ENCODE data around the gene RGS18.
"Not testable (repeated sequence)": the region's sequence is repeated elsewhere in the genome, so short reads cannot be mapped to it uniquely, and the experiment has no call there.

The RGS18 gene, protein sequence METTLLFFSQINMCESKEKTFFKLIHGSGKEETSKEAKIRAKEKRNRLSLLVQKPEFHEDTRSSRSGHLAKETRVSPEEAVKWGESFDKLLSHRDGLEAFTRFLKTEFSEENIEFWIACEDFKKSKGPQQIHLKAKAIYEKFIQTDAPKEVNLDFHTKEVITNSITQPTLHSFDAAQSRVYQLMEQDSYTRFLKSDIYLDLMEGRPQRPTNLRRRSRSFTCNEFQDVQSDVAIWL

DNA sequence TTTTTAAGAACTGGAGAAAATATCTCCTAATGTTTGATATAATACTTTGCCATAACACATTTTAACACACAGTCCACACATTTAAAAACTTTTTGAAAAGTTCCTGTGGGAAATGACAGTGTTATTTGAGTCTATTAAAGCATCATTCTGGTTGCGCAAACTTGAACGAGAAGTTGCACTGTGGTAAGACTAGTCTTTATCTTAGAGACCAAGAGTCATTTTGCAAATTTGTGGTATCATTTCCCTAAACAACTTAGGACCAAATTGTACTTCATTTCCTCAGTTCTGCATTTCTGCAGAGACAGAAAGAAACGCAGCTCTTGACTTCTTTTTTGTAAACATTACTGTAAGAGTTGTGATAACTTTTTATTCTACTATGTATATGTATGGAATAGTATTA, at the start of gene RGS18:
RGS18 (plus strand) TSS at position 282 of the 400 bp plus-strand sequence. CDS start 176 bp downstream, outside the sequence.
- DNase-seq: no peak

DNA sequence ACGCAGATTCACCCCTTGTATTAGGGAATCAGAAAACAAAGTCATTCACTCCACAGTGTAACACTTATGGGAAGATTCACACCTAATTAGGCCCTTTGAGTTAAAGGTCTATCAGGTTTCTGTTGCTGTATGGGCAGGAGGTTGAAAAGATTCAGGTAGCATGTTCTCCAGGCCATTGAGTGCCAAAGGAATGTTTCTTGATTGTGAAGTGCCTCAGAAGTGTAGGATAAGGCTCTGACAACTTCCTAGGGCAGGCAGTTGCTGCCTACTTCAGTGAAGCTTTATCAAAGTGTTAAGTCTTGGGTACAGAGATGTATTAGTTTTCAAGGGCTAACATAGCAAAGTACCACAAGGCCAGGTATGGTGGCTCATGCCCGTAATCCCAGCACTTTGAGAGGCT, 48.7 kb upstream of the RGS18 start:
- no peak for DNase-seq

DNA sequence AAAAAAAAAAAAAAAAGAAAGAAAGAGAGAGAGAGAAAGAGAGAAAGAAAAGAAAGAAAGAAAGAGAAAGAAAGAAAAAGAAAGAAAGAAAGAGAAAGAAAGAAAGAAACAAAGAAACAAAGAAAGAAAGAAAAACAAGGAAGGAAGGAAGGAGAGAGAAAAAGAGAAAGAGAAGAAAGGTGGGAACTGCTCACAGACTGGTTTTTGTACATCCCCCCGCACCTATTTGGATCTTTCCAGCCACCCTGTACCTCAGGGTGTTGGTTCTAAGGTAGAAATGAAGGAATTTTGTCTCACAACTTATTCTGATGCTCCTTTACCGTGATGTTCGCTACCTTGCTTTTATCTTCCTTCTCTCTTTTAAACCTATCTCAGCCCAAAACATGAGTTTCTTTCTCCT, 43.3 kb upstream of the RGS18 start:
- DNase-seq: no peak

DNA sequence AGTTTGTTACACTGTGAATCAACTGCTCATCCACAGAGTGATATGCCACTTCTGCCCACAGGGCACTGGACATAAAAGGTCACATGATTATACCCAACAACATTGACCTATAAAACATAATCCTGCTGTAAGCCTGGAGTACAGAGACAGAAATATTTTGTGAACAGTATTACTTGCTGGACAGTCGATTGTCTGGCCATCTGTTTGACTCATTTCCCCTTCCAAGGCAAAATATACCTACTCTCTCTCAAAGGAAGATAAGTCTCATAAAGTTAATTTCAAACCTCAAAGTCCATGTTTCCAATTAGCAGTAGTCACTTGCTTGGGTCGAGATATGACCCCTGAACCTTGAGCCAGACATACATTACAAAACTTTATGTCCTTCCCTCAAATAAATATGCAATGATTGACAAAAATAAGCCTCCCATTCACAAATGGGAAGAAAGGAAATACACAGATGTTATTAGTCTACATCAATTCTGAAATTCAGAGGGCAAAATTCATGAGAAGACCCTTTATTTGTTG, 39.3 kb upstream of the RGS18 start:
- DNase-seq: no peak

DNA sequence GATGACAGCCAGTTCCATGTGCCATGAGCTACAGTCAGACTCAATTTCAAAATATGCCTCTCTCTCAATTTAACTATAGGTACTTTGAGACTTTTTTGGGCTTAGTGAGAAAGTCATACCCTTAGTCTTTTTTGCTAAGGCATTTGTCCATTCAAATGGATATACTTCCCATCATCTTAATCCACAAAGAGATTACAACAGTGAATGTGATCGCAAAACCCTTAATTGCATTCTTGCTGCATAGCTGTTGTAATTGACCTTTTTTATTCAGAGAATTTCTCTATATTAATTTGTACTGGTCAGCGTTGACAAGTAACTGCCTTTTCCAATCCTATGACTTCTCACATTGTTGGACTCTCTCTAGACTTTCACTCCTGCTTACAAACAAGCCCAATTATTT, 38.6 kb upstream of the RGS18 start:
- no peak for DNase-seq

DNA sequence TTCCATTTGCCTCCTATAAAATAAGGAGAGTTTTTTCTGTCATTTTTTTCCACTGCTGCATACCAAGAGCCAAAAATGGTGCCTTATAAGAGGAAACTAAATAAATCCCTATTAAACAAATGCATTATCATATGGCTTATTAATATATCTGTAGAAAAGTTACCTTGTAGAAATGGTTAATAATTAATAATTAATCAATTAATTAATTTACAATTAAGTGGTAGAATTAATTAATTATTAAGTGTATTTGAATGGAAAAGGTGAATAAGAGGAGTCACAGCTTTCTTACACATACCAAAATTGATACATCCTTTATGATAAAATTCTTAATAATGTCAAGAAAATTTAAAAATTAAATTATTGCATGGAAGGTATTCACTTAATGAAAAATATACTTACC, 35.6 kb upstream of the RGS18 start:
- no peak for DNase-seq

DNA sequence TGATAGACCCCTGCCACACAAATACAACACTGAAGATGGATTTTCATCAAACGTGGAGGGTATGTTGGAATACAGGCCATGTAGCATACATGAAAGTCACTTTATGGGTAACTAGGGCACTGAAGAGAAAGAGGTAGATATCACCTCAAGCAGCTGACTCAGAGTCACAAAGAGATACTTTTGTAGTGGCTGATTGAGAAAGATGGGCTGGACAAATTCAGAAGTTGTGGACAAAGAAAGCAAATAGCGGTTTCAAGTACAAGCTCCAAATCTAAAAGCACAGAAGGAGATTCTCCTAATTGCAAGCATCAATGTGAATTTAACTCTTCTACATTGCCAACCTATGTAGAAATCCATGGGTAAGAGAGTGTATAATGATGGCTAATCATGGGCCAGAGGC, 35.0 kb upstream of the RGS18 start:
- DNase-seq: no peak

DNA sequence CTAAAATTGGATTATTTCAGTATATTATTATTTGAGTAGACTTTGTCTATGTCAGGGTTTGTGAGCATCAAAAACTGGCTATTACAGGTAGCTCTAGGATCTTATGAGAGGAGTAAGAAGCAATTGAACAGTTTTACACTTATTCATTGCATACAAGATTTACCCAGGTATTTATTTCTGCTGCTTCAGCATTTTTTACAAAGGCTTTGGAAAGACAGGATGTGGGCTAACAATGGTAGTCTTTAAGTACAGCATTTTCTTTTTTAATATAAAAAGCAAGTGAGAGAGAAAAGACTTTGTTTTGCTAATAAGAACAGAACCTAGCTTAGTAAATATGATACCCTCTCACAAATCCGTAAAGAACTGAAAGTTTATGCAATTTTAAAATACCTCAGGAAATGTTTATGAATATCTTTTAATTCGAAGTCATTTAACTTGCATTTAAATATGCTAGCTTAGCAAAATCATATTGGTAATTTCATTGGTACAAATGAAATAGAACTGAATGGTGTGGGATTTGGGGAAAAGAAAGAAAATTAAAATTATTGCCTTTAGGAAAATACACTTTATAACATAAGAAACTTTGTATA, 32.1 kb upstream of the RGS18 start:
- no peak for DNase-seq

DNA sequence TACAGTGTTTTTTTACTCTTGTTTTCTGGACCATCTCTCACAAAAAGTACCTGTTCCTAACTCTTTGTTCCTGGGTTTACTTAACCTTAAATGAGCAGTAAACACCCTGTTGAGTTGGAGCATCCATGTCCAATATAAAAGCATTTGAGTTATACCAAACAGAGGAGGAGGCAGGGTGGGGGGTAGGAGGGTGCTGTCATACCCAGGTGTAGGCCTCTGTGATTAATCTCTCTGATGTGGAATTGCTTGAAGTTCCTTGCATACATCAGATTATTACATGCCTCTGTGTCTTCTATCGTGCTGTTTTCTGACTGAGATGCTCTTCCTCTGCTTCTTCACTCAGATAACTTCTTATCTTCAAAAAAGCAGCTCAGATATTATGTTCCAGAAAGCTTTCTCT, 28.1 kb upstream of the RGS18 start:
- no peak for DNase-seq

DNA sequence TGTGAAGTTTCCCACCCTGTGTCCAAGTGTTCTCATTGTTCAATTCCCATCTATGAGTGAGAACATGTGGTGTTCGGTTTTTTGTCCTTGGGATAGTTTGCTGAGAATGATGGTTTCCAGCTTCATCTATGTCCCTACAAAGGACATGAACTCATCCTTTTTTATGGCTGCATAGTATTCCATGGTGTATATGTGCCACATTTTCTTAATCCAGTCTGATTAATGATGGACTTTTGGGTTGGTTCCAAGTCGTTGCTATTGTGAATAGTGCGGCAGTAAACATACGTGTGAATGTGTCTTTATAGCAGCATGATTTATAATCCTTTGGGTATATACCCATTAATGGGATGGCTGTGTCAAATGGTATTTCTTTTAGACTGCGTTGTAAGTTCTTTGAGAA, 27.4 kb upstream of the RGS18 start:
- DNase-seq: not testable (repeated sequence)

DNA sequence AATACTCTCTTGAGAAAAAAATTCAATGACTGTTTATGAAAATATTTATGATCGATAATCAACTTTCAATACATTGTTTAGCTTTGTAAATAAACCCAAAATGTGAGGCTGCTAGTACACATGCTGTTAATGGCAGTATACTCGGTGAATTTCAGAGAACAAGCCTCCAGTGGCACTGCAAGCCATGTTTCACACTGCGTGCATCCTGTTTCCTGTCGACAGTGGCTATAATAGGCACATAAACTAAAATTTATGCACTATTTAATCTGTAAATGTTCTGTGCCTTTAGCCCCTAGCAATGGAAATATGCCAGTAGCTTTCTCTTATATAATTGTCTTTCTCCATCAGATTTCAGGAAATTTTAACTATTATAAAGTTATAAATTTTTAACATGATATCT, 26.3 kb upstream of the RGS18 start:
- DNase-seq: no peak

DNA sequence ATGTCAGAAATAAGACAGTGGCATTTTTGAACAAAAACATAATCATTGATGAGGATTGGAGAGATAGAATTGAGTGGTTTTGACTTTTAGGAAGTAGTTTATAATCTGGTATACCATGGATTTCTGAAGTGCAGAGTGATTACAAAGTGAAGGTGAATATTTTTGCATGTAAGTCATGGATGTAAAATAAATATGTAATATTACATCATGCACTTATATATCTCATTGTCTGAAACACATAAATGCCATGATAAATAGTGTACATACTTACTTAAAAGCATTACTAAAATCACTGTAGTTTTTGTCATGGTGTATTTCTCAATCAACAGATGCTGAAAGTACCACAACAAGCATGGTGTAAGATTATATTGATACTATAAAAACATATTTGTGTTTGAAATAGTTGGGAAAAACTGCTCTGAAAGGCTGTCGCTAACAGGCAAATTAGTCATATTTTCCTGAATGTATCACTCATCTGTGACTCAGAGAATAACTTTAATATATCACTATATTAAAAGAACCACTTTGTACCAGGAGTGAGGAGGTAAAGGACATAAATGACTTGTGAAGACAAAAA, 24.8 kb upstream of the RGS18 start:
- DNase-seq: no peak

DNA sequence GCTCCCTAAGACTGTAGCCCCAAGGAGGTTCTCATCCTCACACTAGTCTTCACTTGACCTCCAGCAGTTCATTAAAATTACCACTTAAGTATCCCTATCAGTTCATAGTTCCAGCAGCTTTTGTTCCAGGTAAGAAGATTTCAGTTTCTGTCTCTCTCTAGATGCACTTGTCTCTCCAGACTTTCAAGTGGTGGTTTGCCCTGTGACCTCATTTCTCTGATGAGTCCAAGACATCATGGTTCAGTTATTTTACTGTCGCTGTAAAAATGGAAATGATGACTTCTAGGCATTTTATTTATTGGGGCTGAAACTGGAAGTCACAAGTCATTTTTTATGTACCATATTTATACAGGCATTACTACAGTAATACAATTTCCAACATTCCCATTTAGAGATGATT, 17.9 kb upstream of the RGS18 start:
- DNase-seq: no peak

DNA sequence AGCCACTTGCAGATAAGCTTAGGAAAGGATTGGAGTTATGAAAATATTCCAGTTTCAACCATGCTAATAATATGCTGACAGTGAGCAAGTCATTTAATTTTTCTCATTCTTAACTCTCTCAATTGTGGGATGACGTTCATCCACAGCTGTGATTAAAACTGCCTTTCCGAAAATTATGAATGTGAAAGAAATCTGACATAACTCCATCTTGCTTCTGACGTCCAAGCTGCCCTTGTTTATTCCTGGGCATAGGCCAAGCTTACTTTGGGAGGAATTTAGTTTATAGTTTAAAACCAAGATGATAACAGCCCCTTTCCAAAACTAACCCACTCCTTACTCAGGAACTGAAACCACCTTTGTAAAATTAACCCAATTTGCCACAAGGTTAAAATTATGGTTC, 11.0 kb upstream of the RGS18 start:
- no peak for DNase-seq

DNA sequence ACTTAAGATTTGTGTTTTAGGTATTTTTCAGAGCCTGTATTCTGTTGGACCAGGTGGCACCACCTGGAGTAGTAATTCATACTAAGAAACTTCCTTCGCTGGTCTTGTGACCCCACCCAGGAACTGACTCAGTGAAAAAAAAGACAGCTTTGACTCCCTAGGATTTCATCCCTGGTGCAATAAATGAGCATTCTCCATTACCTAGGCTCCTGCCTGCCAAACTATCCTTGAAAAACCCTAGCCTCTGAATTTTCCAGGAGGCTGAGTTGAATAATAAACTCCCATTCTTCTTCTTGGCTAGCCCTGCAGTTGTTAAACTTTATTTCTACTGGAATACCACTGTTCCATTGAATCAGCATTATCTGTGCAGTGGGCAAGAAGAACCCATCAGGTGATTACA, 10.6 kb upstream of the RGS18 start:
- DNase-seq: no peak

DNA sequence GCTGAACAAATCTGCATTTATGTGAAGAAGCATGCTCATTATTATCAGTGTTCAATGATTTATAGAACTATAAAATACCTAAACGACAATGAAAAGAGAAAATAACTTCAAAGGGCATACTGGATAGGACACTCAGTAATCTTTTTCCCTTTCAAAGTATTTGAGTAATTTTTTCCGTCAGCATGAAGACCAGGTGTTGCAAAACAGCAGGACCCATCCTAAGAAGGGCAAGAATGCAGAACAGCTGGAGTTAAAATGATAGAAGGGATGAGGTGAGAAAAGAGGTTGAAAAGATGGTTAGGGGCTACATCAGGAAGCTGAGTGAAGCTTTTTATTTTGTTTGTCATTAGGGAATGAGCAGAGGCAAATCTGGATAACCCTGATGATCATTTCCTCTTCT, 7.1 kb upstream of the RGS18 start:
- no peak for DNase-seq

DNA sequence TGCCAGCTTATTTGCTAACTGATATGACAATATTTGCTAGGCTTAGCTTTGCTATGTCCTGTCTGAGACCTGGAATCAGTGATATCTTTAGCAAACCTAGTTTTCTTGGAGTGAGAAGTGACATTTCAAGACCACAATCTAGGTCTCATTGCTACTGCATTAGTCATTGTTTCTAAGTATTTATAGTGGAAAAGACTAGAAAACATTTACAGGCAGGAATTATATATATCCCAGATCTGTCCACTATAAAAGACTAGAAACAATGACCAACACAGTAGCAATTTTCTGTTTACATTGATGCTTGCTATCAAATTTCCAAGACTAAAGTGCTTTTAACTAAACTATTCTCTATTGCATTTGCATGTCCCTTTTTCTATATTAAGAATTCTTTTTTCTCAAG, 5.0 kb upstream of the RGS18 start:
- no peak for DNase-seq

DNA sequence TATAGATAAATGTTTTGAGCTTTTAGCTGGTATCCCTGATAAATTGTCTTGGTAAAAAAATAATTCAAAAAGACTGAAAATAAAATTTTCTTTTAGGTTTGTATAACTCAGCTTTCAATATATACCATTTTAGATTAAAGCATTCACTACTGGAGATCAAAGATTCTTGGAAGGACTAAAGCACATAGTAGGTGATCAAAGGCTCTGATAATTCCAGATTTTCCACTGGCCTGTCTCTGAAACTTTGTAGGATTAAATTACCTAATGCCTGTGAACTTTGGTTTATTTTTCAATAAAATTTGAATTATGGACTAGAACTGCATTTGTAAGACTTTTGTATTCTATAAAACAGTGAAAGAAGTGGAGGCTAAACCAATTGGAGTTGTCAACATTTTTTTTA, 1.2 kb upstream of the RGS18 start:
- no peak for DNase-seq

DNA sequence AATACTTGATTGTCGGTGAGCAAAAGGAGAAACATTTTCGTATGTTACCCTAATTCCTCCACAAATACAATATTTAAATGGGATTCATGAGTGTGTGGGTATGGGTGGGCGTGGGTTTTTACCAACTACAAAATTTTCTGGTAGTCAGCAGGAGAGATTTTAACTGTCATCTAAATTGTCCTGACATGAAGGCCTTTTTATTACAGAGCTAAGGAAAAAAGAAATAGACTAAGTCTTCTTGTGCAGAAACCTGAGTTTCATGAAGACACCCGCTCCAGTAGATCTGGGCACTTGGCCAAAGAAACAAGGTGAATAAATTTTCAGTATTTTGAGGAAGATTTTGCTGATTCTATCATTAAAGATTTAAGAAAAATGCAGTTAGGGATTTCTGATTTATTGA, 752 bp downstream of the RGS18 start:
- no peak for DNase-seq

DNA sequence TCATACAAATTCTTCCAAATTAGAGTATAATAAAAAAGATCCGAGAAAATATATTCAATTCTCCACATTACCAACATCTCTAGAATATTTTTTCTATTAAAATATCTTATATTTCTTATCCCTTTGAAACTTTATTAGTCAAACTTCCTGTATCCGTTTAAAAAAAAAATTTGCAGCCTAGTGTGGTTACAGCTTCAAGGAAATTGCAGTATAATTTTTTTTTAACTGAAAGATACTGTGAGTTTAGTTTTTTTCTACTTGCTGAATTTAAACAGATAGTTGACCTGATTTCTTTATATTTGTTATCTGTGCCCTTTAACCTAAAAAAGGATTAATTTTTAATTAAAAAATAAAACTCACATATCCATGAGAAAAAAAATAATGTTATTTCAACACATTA, 1.5 kb downstream of the RGS18 start:
- no peak for DNase-seq

DNA sequence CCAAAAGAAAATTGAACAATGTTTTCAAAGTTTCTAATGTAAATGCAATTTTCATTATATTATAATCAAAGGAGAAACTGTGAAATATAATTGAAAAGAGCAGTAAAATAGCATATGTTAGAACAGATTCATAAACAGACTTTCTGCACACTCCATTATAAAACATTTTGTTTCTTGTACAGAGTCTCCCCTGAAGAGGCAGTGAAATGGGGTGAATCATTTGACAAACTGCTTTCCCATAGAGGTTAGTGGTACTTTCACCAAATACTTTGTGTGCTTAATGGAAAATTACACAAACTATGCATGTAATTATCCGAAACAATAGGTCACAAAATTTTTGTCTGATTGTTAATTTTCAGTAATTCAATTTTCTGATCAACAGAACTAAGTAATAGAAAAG, 1.9 kb downstream of the RGS18 start:
- DNase-seq: no peak

DNA sequence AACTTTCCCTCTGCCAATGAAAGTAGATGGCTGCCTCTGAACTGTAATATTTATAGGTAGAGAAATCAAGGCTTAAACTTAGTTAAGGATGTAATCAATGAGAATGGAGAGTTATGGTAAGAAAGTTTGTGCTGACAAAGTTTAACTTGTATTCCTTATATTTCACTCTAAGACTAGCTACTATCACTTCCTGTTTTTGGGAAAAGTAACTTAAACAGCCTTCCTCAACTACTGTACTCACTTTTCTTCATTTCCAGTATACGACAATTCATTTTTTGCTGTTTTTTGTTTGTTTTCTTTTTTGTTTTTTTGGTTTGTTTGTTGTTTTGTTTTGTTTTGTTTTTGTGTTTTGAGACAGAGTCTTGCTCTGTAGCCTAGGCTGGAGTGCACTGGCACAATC, 3.7 kb downstream of the RGS18 start:
- no peak for DNase-seq

DNA sequence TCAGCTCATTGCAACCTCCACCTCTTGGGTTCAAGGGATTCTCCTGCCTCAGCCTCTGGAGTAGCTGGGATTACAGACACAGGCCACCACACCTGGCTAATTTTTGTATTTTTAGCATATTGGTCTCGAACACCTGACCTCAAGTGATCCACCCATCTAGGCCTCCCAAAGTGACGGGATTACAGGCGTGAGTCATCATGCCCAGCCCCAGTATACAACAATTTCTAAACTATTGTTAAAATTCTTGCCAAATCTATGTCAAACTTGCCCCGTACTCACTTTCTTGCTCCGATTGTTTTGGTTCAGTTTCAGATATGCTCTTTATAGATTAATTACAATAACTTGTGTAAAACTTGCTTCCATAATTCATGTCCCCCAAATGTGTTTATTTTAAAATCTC, 4.1 kb downstream of the RGS18 start:
- DNase-seq: no peak

DNA sequence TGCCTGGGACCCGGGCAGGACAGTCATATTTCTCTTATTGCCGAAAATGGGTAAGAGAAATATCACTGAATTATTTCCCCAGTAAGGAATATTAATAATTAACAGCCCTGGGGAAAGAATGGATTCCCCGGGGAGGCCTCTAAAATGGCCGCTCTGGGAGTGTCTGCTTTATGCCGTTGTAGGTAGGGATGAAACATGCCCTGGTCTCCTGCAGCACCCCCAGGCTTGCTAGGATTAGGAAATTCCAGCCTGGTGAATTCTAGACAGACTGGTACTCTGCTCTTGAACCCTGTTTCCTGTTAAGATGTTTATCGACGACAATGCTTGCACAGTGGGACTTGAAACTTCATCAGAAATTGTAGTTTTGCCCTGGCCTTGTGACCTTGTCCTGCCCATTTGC, 6.7 kb downstream of the RGS18 start:
- not testable (repeated sequence) for DNase-seq

DNA sequence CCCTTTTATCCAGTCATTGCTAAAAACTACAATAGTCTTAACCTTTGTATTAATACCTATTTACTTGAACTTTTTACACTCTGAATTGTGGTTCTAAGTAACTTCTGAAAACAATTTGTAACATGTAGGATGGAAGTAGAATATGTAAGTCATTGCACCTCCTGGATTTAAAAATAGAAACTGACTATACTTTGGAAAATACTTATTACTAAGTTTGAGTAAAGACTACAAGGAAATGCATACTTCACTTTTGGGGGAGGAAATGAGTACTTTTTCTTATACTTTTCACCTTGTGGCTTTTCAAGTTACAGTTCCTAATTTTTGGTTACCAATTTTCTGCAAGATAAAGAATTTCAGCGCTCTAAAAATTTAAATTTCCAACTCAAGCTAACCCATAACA, 8.7 kb downstream of the RGS18 start:
- no peak for DNase-seq
